ENCODE measurements around the gene CLIC3.

The CLIC3 gene

DNA sequence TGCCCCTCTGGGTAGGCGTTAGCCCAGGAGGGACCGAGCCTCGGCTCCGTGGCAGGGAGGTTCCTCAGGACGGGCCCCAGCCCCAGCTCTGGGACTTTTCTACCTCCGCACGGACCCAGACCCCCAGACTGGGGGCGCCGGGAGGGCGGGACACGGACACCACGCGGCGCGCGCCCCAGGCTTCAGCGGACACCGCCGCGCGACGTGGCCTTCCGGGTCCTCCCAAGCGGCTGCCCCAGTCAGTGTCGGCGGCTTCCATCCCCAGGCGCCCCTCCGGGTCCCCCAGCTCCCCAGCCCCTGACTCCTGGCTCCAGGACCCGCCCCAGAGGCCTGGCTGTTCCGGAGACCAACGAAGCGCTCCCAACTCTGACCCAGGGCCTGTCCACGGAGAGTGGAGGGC, 10.5 kb downstream of the CLIC3 start:
- no peak overlapping the region for H3K27ac ChIP-seq
- no peak overlapping the region for H3K4me3 ChIP-seq

- no peak overlapping the region for H3K4me3 ChIP-seq
- H3K27ac ChIP-seq, result no peak overlapping the region
Observed at GRCh38 chr9:136985027-136985602, 11.3 kb downstream of the CLIC3 start.

DNA sequence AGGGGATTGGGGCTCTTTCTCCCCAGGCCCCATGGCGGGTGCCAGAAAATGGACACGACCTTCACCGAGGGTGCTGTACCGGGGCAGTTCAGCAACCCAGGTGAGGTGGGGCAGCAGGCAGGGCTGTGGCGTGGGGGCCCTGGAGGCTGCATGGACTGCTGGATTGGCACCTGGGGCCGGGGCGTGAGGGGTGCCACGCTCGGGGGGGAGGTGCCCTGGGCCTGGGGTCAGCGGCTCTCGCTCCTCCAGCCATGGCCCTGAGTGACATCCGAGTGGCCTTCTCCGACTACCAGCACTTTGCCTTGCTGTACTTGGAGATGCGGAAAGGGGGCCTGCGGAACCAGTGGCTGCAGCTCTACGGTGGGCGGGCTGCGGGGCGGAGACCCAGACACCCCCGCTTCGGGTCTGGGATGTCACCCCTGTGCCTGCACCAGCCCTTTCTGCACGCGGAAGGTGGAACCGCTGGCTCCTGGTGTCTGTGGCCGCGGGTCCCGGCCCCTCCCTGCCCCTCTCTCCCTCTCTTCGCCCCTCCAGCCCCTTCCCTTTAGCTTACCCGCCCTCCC, 11.8 kb downstream of the CLIC3 start:
- H3K4me3 ChIP-seq, result no peak overlapping the region
- H3K27ac ChIP-seq, result no peak overlapping the region

DNA sequence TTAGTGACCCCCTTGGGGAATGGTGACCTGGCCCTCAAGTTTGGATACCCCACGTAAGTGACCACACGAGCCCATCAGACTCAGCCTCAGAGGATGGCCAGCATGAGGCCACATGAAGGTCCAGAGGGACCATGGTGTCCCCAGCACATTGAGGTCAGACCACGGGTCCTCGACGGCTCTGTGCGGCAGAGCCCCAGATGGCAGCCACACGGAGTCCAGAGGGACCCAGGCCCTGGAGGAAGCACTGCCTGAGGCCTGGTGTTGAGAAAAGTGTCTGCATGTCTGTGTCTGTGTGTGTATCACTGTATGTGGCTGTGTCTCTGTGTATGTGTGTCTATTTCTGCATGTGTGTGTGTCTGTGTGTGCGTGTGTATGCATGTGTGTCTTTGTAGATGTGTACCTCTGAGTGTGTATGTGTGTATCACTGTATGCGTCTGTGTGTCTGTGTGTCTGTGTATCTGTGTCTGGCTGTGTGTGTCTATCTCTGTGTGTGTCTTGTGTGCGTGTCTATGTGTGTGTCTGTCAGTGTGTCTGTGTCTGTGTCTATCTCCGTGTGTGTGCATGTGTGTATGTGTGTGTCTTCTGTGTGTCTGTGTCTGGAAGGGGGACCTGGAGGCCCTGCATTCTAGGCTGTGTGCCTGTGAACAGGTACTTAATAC, 12.6 kb downstream of the CLIC3 start:
- H3K4me3 ChIP-seq, result no peak overlapping the region
- H3K27ac ChIP-seq, result no peak overlapping the region

GRCh38 chr9:136983167-136983566, 13.2 kb downstream of the CLIC3 start:
- H3K27ac ChIP-seq, result no peak overlapping the region

DNA sequence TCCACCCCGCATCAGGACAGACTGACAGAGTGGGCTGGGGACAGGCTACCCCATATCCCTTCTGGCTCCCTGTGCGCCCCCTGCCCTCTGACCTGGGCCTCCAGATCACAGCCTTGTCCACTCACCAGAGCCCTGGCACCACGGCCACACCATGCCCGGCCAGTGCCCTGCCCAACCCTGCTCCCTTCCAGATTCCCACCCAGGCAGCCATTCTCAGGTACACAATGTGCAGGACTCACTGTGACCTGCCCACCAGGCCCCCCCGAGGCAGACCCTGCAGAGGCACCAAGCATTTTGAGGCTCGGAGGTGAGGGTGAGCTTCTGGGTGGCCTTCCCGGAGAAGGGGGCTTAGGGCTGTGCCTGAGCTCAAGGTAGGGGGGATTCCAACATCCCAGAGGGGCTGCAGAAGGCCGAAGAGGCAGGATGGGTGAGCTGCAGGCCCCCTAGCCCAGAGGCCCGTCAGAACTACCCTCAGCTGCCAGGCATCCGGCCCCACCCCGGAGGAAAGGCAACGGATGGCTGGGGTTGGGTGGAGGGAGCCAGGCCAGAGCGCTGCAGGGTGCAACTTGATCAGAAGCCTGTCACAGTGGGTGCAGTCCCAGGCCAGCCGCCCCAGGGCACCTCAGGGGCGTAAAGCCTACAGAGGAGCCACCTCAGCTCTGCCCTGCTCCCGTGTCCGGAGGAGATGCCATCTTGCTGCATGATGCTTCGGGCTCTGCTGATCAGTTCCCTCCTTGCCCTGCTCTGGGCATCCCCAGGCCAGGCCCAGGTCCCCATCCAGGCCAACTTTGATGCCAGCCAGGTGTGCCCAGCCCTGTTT, 13.9 kb downstream of the CLIC3 start, which contains the start of gene LCNL1:
Gene LCNL1 (plus strand): TSS at position 762 of the 820 bp plus-strand sequence. CDS start 594 bp downstream, outside the sequence.
- H3K27ac ChIP-seq, result no peak within 1 kb of the TSS
- H3K4me3 ChIP-seq, result no peak within 1 kb of the TSS

More at GRCh38 chr9:136983167-136983566, 13.2 kb downstream of the CLIC3 start:
- H3K4me3 ChIP-seq, result no peak overlapping the region

DNA sequence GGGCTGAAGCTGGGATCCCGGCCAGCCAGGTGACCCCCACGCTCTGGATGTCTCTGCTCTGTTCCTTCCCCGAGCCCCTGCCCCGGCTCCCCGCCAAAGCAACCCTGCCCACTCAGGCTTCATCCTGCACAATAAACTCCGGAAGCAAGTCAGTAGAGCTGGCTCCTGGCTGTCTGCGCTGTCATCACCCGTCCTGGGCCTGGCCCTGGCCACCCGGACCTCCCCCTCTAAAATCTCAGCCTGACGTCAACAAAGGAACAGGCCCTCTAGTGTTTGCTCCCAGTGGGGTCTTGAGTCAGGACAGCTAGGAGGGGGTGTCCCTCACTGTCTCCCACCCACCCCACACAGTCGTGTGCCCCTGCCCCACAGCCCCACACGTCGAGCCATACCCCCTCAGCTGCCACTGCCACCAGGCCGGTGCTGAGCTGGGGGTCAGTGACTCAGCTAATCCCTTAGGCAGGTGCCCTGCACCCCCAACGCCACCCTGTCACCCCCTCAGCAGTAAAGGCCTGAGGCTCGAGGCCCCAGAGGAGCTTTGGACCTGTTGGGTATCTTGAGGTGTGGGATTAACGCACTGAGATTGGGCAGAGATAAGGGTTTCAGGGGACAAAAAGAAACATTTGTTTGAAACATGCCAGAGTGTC, 14.7 kb downstream of the CLIC3 start:
- no peak overlapping the region for H3K4me3 ChIP-seq
- H3K27ac ChIP-seq, result no peak overlapping the region

DNA sequence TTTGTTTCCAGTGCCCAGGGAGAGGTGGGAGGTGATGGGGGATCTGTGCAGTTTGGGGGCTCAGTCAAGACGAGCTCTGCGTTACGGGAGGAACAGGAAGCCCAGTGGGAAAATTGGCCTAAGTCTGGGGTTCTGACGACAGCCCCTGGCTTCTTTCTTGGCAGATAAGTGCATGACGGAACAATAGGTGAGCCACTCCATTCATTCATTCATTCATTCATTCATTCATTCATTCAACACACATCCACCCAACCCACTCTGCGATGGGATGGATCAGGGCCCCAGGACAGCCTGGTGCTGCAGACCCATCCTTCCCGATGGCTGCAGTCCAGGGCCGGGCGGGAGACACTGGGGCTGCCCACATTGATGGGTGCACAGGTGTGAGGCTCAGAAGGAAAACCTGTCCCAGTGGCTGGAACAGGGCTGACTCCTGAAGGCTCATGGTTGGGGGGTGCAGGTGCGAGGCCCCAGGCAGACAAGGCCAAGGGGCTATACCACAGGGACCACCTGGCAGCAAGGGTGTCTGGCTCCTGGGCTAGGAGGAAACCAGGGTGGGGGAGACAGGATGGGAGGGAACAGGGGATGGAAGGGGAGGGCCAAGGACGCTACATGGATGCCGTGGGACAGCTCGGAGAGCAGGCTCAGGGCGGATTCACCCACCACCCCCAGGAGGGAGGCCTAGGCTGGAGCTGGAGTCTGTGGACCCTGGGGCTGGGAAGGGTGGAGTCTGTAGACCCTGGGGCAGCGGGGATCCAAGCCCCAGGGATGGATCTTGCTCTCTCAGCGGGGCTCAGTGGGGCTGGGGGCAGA, 15.5 kb downstream of the CLIC3 start:
- Histone ChIP-seq H3K27ac (no peak overlapping the region), H3K4me3 (no peak overlapping the region)

- Histone ChIP-seq H3K27ac (no peak overlapping the region), H3K4me3 (no peak overlapping the region)
Observed at GRCh38 chr9:136979769-136980587, 16.4 kb downstream of the CLIC3 start.

GRCh38 chr9:136978865-136979544, 17.4 kb downstream of the CLIC3 start:
- no peak overlapping the region for H3K4me3 ChIP-seq
- H3K27ac ChIP-seq, result no peak overlapping the region

DNA sequence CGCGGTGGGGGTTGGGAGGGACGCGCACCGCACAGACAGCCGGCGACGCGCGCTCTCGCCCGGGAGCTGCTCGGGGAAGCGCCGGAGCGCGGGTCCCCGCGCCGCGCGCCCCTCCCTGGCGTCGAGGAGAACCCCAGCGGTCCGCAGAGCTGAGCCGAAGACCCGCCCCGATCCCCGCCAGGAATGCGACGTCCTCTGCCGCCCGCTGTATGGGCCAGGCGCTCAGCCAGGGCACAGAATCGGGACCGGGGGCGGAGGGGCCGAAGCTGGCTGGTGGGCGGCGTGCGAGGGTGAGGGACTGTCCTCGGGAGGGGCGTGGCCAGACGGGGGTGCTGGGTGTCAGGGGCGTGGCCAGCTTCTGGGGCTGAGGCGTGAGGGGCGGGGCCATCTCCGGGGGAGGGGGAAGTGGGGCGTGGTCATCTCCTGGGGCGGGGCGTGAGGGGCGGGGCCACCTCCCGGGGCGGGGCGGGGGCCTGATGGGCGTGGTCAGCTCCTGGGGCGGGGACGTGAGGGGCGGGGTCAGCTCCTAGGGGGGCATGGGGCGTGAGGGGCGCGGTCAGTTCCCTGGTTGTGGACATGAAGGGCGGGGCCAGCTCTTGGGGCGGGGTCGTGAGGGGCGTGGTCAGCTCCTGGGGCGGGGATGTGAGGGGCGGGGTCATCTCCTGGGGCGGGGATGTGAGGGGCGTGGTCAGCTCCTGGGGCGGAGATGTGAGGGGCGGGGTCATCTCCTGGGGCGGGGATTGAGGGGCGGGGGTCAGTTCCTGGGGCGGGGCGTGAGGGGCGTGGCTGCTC, 18.1 kb downstream of the CLIC3 start:
- peak overlapping the region in 16 of 21 experiments; percentile 9 to 72 (median 37) for H3K27ac ChIP-seq
- peak overlapping the region; percentile 27 to 47 (median 33) for H3K4me3 ChIP-seq

GRCh38 chr9:136977649-136978072, 18.7 kb downstream of the CLIC3 start:
- Histone ChIP-seq H3K4me3 (peak overlapping the region; percentile 27 to 47 (median 33)), H3K27ac (peak overlapping the region in 16 of 21 experiments; percentile 9 to 72 (median 37))

GRCh38 chr9:136977223-136977622, 19.1 kb downstream of the CLIC3 start, which contains the start of gene PTGDS:
PTGDS (plus strand) TSS chr9:136977504; CDS start chr9:136977579, 75 bp downstream.
- H3K27ac ChIP-seq, result peak within 1 kb of the TSS in 16 of 21 experiments; percentile 9 to 72 (median 37)
- peak within 1 kb of the TSS; percentile 27 to 47 (median 33) for H3K4me3 ChIP-seq

GRCh38 chr9:136975644-136976043, 20.7 kb downstream of the CLIC3 start:
- H3K4me3 ChIP-seq, result no peak overlapping the region
- H3K27ac ChIP-seq, result peak overlapping the region in 6 of 21 experiments; percentile 6 to 72 (median 30)

- H3K27ac ChIP-seq, result peak overlapping the region in 8 of 21 experiments; percentile 3 to 72 (median 36)
- no peak overlapping the region for H3K4me3 ChIP-seq
Observed at GRCh38 chr9:136974817-136975535, 21.4 kb downstream of the CLIC3 start.
